Astrocyte (in vitro differentiated cells and primary cell): ENCODE data around the gene THOP1. TPM values are rescaled to one million over a fixed set of nuclear protein-coding genes. Genes with fewer than 3 reads are reported as not detected.

Experiments
- DNase-seq: peaks from one replicate; pipeline ENCODE4 v3.0.0-alpha.2; 2010; ENCODE audit warnings: low read depth
- FAIRE-seq: peaks from 2 replicates; lab custom pipeline; 2011; peaks lifted over from hg19 to GRCh38; lab: Jason Lieb, UNC
- H2AFZ ChIP-seq: 2 replicates; pipeline ENCODE4 v1.6.0; 2012; ENCODE audit warnings: low read depth, low read length, inconsistent platforms
- H3K27ac ChIP-seq: 2 replicates; pipeline ENCODE4 v1.5.1; 2011; ENCODE audit warnings: low read depth, low read length, inconsistent platforms
- H3K27me3 ChIP-seq: 2 replicates; pipeline ENCODE4 v1.6.0; 2011; ENCODE audit warnings: low read length, inconsistent platforms; ENCODE audit not compliant: insufficient read depth
- H3K36me3 ChIP-seq: 2 replicates; pipeline ENCODE4 v1.5.1; 2011; ENCODE audit warnings: low read length, inconsistent platforms; ENCODE audit not compliant: insufficient read depth
- H3K4me1 ChIP-seq: 2 replicates; pipeline ENCODE4 v1.5.1; 2011; ENCODE audit warnings: low read length, inconsistent platforms; ENCODE audit not compliant: insufficient read depth
- H3K4me2 ChIP-seq: 2 replicates; pipeline ENCODE4 v1.6.0; 2012; ENCODE audit warnings: low read length, inconsistent platforms
- H3K4me3 ChIP-seq: 2 replicates; pipeline ENCODE4 v1.5.1; 2011; ENCODE audit warnings: low read depth, mild to moderate bottlenecking, low read length, inconsistent platforms; ENCODE audit not compliant: insufficient read depth
- H3K79me2 ChIP-seq: 2 replicates; pipeline ENCODE4 v1.6.0; 2012; ENCODE audit warnings: mild to moderate bottlenecking, low read length, inconsistent platforms; ENCODE audit not compliant: insufficient read depth
- H3K9ac ChIP-seq: 2 replicates; pipeline ENCODE4 v1.6.0; 2012; ENCODE audit warnings: mild to moderate bottlenecking, low read length, inconsistent platforms
- H3K9me3 ChIP-seq: 2 replicates; pipeline ENCODE4 v1.5.1; 2012; ENCODE audit warnings: low read depth, mild to moderate bottlenecking, low read length, inconsistent platforms; ENCODE audit not compliant: insufficient read depth
- H4K20me1 ChIP-seq: 2 replicates; pipeline ENCODE4 v1.6.0; 2012; ENCODE audit warnings: low read length, inconsistent platforms; ENCODE audit not compliant: insufficient read depth
- H3K27ac Mint-ChIP-seq: one replicate; pipeline ENCODE4 v1.8.0; 2021; ENCODE audit warnings: mild to moderate bottlenecking, mixed read lengths; ENCODE audit not compliant: unreplicated experiment
- H3K27me3 Mint-ChIP-seq: one replicate; pipeline ENCODE4 v1.8.0; 2021; ENCODE audit warnings: low read depth, mixed read lengths; ENCODE audit not compliant: unreplicated experiment
- H3K36me3 Mint-ChIP-seq: one replicate; pipeline ENCODE4 v1.8.0; 2021; ENCODE audit warnings: low read depth, mixed read lengths; ENCODE audit not compliant: unreplicated experiment
- H3K4me1 Mint-ChIP-seq: one replicate; pipeline ENCODE4 v1.8.0; 2021; ENCODE audit warnings: low read depth, mixed read lengths; ENCODE audit not compliant: unreplicated experiment
- H3K4me3 Mint-ChIP-seq: one replicate; pipeline ENCODE4 v1.8.0; 2021; ENCODE audit warnings: mild to moderate bottlenecking, moderate library complexity, mixed read lengths; ENCODE audit not compliant: unreplicated experiment
- H3K9me3 Mint-ChIP-seq: one replicate; pipeline ENCODE4 v1.8.0; 2021; ENCODE audit warnings: mild to moderate bottlenecking, mixed read lengths; ENCODE audit not compliant: unreplicated experiment
- CTCF ChIP-seq: IDR thresholded peaks from 2 replicates; pipeline ENCODE4 v1.5.1; 2011; ENCODE audit warnings: low read depth, mild to moderate bottlenecking, inconsistent platforms, low read length, moderate library complexity; ENCODE audit not compliant: insufficient read depth
- EZH2 ChIP-seq: IDR thresholded peaks from 2 replicates; pipeline ENCODE4 v1.6.1; 2012; ENCODE audit warnings: mild to moderate bottlenecking, low read length, inconsistent platforms; ENCODE audit not compliant: insufficient read depth
- total RNA-seq: library from RNA; stranded (reverse); gene quantifications from 2 replicates; pipeline ENCODE4 v1.2.1, GENCODE V29; 2021

THOP1 gene
- total RNA-seq, 1 donor from 2014 or later = 73.4 TPM

GRCh38 chr19:2834294-2834871 is 49.1 kb downstream of the THOP1 start:
- peak overlapping the region; percentile 66 for H3K4me3 Mint-ChIP-seq
- TF ChIP-seq EZH2 = no peak
- TF ChIP-seq CTCF = no peak

GRCh38 chr19:2837430-2837829 is 52.1 kb downstream of the THOP1 start:
- Histone ChIP-seq H3K27ac (no peak overlapping the region), H3K4me3 (no peak overlapping the region), H3K79me2 (peaks cover 9% of the 10 kb centered on the region), H3K27me3 (no peaks in the 10 kb centered on the region), H2AFZ (no peak overlapping the region), H3K9me3 (peaks cover 44% of the 10 kb centered on the region), H3K9ac (no peak overlapping the region), H4K20me1 (peaks cover 4% of the 10 kb centered on the region), H3K4me1 (peaks cover 7% of the 10 kb centered on the region), H3K36me3 (no peaks in the 10 kb centered on the region), H3K4me2 (no peak overlapping the region)
- Mint-ChIP-seq H3K4me3 (no peak overlapping the region), H3K9me3 (peaks cover 58% of the 10 kb centered on the region), H3K27me3 (no peaks in the 10 kb centered on the region), H3K4me1 (peaks cover 4% of the 10 kb centered on the region), H3K27ac (no peak overlapping the region), H3K36me3 (peaks cover 52% of the 10 kb centered on the region)
- FAIRE-seq (no peak), DNase-seq (no peak)
- no peak for TF ChIP-seq CTCF
- no peak for TF ChIP-seq EZH2

More at GRCh38 chr19:2834294-2834871, 49.1 kb downstream of the THOP1 start:
- DNase-seq (no peak), FAIRE-seq (no peak)
- Histone ChIP-seq H3K27ac (no peak overlapping the region), H3K79me2 (no peaks in the 10 kb centered on the region), H4K20me1 (no peaks in the 10 kb centered on the region), H3K36me3 (no peaks in the 10 kb centered on the region), H3K9me3 (peaks cover 46% of the 10 kb centered on the region), H3K27me3 (no peaks in the 10 kb centered on the region), H3K9ac (no peak overlapping the region), H3K4me3 (no peak overlapping the region), H3K4me1 (no peaks in the 10 kb centered on the region), H2AFZ (no peak overlapping the region), H3K4me2 (no peak overlapping the region)
- H3K9me3 Mint-ChIP-seq = peaks cover 74% of the 10 kb centered on the region
- H3K36me3 Mint-ChIP-seq = peaks cover 64% of the 10 kb centered on the region
- no peak overlapping the region for H3K27ac Mint-ChIP-seq
- H3K4me1 Mint-ChIP-seq = no peaks in the 10 kb centered on the region
- H3K27me3 Mint-ChIP-seq = no peaks in the 10 kb centered on the region
